Cardiac muscle cell (in vitro differentiated cells and primary cell): ENCODE results near the gene ZNRF3. TPM values are rescaled to one million over a fixed set of nuclear protein-coding genes. Genes with fewer than 3 reads are reported as not detected.
"Not testable (repeated sequence)": the region's sequence is repeated elsewhere in the genome, so short reads cannot be mapped to it uniquely, and the experiment has no call there.

Experiments
- DNase-seq, 2 donors: peaks; one replicate each; pipeline versions ENCODE4 v3.0.0 to v3.0.0-alpha.2; 2010 to 2017; ENCODE audit warnings: low read depth in 1 of 2, low spot score in 1 of 2
- H3K27ac ChIP-seq: fragments of 200-600 bp; sonication (generic); 2 replicates; pipeline ENCODE4 v1.5.1; 2016
- H3K27me3 ChIP-seq: fragments of 200-600 bp; sonication (generic); 2 replicates; pipeline ENCODE4 v1.6.0; 2016; ENCODE audit warnings: control low read depth
- H3K36me3 ChIP-seq: fragments of 200-600 bp; sonication (generic); 2 replicates; pipeline ENCODE4 v1.5.1; 2016; ENCODE audit warnings: control low read depth
- H3K4me1 ChIP-seq: fragments of 200-600 bp; sonication (generic); 2 replicates; pipeline ENCODE4 v1.8.1; 2017; ENCODE audit warnings: low read depth, mild to moderate bottlenecking, mixed run types
- H3K4me3 ChIP-seq: fragments of 200-600 bp; sonication (generic); 2 replicates; pipeline ENCODE4 v1.5.1; 2016; ENCODE audit warnings: mild to moderate bottlenecking
- H3K9me3 ChIP-seq: fragments of 200-600 bp; sonication (generic); 2 replicates; pipeline ENCODE4 v1.5.1; 2017; ENCODE audit warnings: low read depth, mild to moderate bottlenecking, control low read depth
- polyA plus RNA-seq: library from polyadenylated mRNA; unstranded; fragments of >200 nt; fragmentation: Nextera tagmentation; extraction: Ambion mirVana; gene quantifications from 2 replicates; pipeline ENCODE4 v1.2.1, GENCODE V29; 2016
- total RNA-seq: library from RNA; depleted of rRNA; stranded (reverse); fragments of >200 nt; gene quantifications from 2 replicates; pipeline ENCODE4 v1.2.3, GENCODE V29; 2016
- TF ChIP-seq, protein P1 (sequence below): IDR thresholded peaks from 2 replicates; pipeline ENCODE4 v1.5.1; 2012; ENCODE audit warnings: low read depth, mild to moderate bottlenecking, low read length

Gene ZNRF3
- total and polyA plus RNA-seq, 2 experiments from 2014 or later: 23.8 to 40.4 TPM

- Histone ChIP-seq H3K4me3 (no peak overlapping the region), H3K9me3 (no peaks in the 10 kb centered on the region), H3K4me1 (no peaks in the 10 kb centered on the region), H3K27ac (no peak overlapping the region), H3K27me3 (no peaks in the 10 kb centered on the region), H3K36me3 (no peaks in the 10 kb centered on the region)
- no peak for DNase-seq
- TF ChIP-seq, protein P1, sequence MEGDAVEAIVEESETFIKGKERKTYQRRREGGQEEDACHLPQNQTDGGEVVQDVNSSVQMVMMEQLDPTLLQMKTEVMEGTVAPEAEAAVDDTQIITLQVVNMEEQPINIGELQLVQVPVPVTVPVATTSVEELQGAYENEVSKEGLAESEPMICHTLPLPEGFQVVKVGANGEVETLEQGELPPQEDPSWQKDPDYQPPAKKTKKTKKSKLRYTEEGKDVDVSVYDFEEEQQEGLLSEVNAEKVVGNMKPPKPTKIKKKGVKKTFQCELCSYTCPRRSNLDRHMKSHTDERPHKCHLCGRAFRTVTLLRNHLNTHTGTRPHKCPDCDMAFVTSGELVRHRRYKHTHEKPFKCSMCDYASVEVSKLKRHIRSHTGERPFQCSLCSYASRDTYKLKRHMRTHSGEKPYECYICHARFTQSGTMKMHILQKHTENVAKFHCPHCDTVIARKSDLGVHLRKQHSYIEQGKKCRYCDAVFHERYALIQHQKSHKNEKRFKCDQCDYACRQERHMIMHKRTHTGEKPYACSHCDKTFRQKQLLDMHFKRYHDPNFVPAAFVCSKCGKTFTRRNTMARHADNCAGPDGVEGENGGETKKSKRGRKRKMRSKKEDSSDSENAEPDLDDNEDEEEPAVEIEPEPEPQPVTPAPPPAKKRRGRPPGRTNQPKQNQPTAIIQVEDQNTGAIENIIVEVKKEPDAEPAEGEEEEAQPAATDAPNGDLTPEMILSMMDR: no peak
These were observed 39.7 kb upstream of the ZNRF3 start for GRCh38 chr22:28843633-28844032.

DNA sequence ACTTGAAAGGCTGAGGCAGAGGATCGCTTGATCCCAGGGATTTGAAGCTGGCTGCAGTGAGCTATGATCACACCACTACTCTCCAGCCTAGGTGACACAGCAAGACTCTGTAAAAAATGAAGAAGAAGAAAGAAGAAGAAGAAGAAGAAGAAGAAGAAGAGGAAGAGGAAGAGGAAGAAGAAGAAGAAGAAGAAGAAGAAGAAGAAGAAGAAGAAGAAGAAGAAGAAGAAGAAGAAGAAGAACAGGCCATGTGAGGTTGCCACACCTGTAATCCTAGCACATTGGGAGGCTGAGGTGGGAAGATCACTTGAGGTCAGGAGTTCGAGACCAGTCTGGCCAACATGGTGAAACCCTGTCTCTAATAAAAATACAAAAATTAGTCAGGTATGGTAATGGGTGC lies 39.1 kb upstream of the ZNRF3 start:
- not testable (repeated sequence) for H3K9me3 ChIP-seq, DNase-seq, H3K36me3 ChIP-seq, H3K27ac ChIP-seq, H3K4me1 ChIP-seq, H3K4me3 ChIP-seq, H3K27me3 ChIP-seq

- TF ChIP-seq, protein P1: no peak
- Histone ChIP-seq H3K36me3 (no peaks in the 10 kb centered on the region), H3K27ac (no peak overlapping the region), H3K4me1 (no peaks in the 10 kb centered on the region), H3K27me3 (no peaks in the 10 kb centered on the region), H3K4me3 (no peak overlapping the region), H3K9me3 (no peaks in the 10 kb centered on the region)
- DNase-seq: no peak
These were observed 36.4 kb upstream of the ZNRF3 start for GRCh38 chr22:28846994-28847393.

DNA sequence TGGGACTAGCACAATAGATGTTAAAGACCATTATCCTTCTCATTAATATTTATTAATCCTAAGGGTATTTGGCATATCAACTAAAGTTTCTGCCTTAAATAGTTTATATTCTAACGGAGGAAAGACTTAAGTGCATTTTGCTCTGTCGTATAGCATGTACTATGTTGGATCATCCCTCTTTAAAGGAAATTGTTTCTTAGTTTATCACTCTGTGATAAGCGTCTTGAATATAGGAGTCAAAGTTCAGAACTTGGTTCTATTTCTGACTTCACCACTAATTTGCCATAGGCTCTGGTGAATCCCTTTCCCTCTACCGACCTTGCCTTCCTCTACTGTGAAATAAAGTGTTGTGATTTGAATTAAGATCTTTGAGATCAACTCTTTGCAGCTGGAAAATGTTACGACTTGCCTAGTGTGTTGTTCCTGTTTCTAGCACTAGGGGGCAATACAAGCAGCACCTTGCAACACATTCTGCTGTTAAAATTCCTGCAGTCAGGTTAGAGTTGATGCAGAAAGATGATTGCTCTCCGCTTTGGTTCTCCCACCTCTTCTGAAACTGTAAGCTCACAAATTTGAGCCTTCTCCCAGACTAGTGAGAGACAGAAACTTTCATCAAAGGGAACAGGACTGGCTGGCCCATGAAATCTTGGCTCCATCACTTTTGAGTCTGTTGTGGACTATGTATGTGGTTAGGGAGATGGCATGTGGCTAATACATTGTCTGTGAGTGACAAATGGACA lies 27.8 kb upstream of the ZNRF3 start:
- no peaks in the 10 kb centered on the region for H3K4me1 ChIP-seq
- no peaks in the 10 kb centered on the region for H3K9me3 ChIP-seq
- DNase-seq: peak; percentile 71 to 83
- H3K36me3 ChIP-seq: no peaks in the 10 kb centered on the region
- no peak overlapping the region for H3K27ac ChIP-seq
- H3K27me3 ChIP-seq: no peaks in the 10 kb centered on the region
- TF ChIP-seq, protein P1: peak; percentile 88
- H3K4me3 ChIP-seq: no peak overlapping the region

- H3K27ac ChIP-seq: no peak overlapping the region
- H3K36me3 ChIP-seq: no peaks in the 10 kb centered on the region
- H3K4me1 ChIP-seq: no peaks in the 10 kb centered on the region
- no peak overlapping the region for H3K4me3 ChIP-seq
- no peaks in the 10 kb centered on the region for H3K9me3 ChIP-seq
- TF ChIP-seq, protein P1: no peak
- H3K27me3 ChIP-seq: no peaks in the 10 kb centered on the region
- DNase-seq: no peak
These were observed 27.3 kb upstream of the ZNRF3 start for GRCh38 chr22:28856095-28856455.

- H3K4me1 ChIP-seq: no peaks in the 10 kb centered on the region
- no peak overlapping the region for H3K4me3 ChIP-seq
- H3K27me3 ChIP-seq: no peaks in the 10 kb centered on the region
- H3K9me3 ChIP-seq: no peaks in the 10 kb centered on the region
- no peak overlapping the region for H3K27ac ChIP-seq
- no peak for DNase-seq
- TF ChIP-seq, protein P1: no peak
- H3K36me3 ChIP-seq: no peaks in the 10 kb centered on the region
These were observed 26.1 kb upstream of the ZNRF3 start for GRCh38 chr22:28857288-28857687.
